Measurements from ENCODE around the gene CTAGE9. TPM values are rescaled to one million over a fixed set of nuclear protein-coding genes. Genes with fewer than 3 reads are reported as not detected.

The CTAGE9 gene
- total RNA-seq, 1 experiment from 2014 or later = not detected

DNA sequence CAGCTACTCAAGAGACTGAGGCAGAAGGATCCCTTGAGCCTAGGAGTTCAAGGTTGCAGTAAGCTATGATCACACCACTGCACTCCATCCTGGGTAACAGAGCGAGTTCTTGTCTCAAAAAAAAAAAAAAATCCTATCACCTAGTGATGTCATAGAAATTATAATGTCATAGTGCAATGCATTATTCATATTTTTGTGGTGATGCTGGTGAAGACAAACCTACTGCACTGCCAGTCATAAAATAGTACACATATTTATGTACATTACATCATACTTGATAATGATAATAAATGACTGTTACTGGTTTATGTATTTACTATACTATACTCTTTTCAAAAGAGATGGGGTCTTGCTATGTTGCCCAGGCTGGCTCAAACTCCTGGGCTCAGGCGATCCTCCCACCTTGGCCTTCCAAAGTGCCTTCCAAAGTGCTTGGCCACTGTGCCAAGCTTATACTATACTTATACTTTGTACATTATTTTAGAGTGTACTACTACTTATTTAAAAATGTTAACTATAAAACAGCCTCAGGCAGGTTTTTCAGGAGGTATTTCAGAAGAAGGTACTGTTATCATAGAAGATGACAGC, 47.1 kb downstream of the CTAGE9 start:
- Histone ChIP-seq H3K27me3 (no peaks in the 10 kb centered on the region), H3K36me3 (no peaks in the 10 kb centered on the region), H3K4me1 (no peaks in the 10 kb centered on the region), H3K27ac (no peak overlapping the region), H3K4me3 (no peak overlapping the region), H3K9me3 (replicated peaks) (no peaks in the 10 kb centered on the region)
- DNase-seq = no peak

DNA sequence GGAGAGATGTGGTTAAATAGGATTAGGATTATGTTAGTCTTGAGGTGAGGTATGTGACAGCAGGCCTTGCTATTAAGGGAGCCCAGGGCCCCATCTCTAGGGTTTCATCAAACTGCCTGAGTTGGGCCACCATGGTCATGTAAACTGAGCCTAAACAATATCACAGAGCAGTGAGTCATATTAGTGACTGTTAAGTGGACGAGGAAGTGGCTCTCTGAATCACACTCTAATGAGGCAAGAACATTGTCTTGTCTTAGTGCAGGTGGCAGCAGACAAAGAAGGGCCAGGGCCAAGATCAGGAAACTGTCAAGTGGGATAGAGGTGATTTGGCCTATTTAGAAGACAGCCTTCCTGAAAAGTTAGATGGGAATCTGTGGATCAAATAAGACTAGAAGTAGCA, 50.6 kb downstream of the CTAGE9 start:
- Histone ChIP-seq H3K27me3 (no peaks in the 10 kb centered on the region), H3K9me3 (replicated peaks) (no peaks in the 10 kb centered on the region), H3K4me1 (no peaks in the 10 kb centered on the region), H3K36me3 (no peaks in the 10 kb centered on the region), H3K27ac (no peak overlapping the region), H3K4me3 (no peak overlapping the region)
- DNase-seq = no peak

Other genes starting within 250 kb of the CTAGE9 start
- not detected in 2 replicates for gene ARG1, start 137.8 kb downstream of the CTAGE9 start, total RNA-seq (2014; rRNA removed; shearing (Covaris generic))
- gene MED23, start 82.8 kb downstream of the CTAGE9 start, total RNA-seq (2014; rRNA removed; shearing (Covaris generic)) = 30.2 and 35.2 TPM in 2 replicates
- 0.05 and 1.1 TPM in 2 replicates for gene ENPP3, start 73.7 kb downstream of the CTAGE9 start, total RNA-seq (2014; rRNA removed; shearing (Covaris generic))
- not detected in 2 replicates for gene OR2A4, start 9.6 kb downstream of the CTAGE9 start, total RNA-seq (2014; rRNA removed; shearing (Covaris generic))
- gene ENPP1, start 97.0 kb upstream of the CTAGE9 start, total RNA-seq (2014; rRNA removed; shearing (Covaris generic)) = 30.4 and 34.0 TPM in 2 replicates
- gene CCN2, start 240.4 kb upstream of the CTAGE9 start, total RNA-seq (2014; rRNA removed; shearing (Covaris generic)) = 2.3 TPM in 2 replicates

All from SJCRH30 (cell line).